Measurements from ENCODE around the gene MMP10.

- TF ChIP-seq CTCF (IDR thresholded peaks at IDR 0.05 in 8 of 11, conservative IDR thresholded peaks at IDR 0.05 in 3 of 11) = no peak
- TF ChIP-seq POLR2A (IDR thresholded peaks at IDR 0.05) = no peak
- no peak for TF ChIP-seq POLR2AphosphoS5 (IDR thresholded peaks at IDR 0.05)
These were observed 27.2 kb downstream of the MMP10 start for GRCh38 chr11:102753267-102753666.
